ENCODE results near the gene DDX21.

Gene DDX21

DNA sequence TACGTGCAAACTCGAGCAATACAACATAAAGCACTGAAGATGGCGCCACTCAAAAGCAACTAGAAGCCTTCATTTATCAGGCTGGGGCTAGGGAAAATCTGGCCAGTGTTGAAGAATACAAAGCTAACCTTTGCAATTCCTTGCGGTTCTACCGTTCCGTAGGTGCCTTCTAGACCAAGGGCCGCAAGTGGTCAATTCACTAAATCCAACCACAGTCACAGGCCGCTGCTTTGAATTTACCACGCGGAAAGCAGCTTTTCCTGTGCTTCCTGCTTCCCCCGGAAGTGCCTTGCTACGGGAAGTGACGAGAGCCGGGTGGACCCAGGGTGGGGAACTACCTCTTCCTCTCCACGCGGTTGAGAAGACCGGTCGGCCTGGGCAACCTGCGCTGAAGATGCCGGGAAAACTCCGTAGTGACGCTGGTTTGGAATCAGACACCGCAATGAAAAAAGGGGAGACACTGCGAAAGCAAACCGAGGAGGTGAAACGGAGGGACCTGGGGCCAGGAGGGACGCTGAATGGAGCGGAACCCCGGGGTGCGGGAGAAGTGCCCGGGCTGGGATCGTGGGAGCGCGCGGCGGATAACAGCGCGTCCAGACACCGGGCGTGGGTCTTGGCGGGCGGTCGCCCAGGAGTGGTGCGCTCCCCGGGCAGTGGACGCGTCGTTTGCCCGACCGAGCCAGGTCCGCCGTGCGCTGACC, at the start of gene DDX21 (continued):
- 0 out of 2 replicates have a peak, but pooled peaks have one; percentile 9 for TF ChIP-seq ZSCAN23 (tag by site-specific recombination; IDR thresholded peaks at IDR 0.05)
- no peak for TF ChIP-seq ZNF571 (tag by site-specific recombination; IDR thresholded peaks at IDR 0.05)
- TF ChIP-seq SETDB1 (IDR thresholded peaks at IDR 0.05; ENCODE audit: insufficient read length, low read length) = no peak
- TF ChIP-seq SCRT2 (tag by site-specific recombination; IDR thresholded peaks at IDR 0.05) = peak; percentile 95; the same call in 1 of the 2 replicates
- TF ChIP-seq, protein P1, sequence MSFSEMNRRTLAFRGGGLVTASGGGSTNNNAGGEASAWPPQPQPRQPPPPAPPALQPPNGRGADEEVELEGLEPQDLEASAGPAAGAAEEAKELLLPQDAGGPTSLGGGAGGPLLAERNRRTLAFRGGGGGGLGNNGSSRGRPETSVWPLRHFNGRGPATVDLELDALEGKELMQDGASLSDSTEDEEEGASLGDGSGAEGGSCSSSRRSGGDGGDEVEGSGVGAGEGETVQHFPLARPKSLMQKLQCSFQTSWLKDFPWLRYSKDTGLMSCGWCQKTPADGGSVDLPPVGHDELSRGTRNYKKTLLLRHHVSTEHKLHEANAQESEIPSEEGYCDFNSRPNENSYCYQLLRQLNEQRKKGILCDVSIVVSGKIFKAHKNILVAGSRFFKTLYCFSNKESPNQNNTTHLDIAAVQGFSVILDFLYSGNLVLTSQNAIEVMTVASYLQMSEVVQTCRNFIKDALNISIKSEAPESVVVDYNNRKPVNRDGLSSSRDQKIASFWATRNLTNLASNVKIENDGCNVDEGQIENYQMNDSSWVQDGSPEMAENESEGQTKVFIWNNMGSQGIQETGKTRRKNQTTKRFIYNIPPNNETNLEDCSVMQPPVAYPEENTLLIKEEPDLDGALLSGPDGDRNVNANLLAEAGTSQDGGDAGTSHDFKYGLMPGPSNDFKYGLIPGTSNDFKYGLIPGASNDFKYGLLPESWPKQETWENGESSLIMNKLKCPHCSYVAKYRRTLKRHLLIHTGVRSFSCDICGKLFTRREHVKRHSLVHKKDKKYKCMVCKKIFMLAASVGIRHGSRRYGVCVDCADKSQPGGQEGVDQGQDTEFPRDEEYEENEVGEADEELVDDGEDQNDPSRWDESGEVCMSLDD (tag by site-specific recombination; IDR thresholded peaks at IDR 0.05) = no peak
- no peak for TF ChIP-seq ZNF664 (tag by site-specific recombination; IDR thresholded peaks at IDR 0.05)
- TF ChIP-seq, protein P2, sequence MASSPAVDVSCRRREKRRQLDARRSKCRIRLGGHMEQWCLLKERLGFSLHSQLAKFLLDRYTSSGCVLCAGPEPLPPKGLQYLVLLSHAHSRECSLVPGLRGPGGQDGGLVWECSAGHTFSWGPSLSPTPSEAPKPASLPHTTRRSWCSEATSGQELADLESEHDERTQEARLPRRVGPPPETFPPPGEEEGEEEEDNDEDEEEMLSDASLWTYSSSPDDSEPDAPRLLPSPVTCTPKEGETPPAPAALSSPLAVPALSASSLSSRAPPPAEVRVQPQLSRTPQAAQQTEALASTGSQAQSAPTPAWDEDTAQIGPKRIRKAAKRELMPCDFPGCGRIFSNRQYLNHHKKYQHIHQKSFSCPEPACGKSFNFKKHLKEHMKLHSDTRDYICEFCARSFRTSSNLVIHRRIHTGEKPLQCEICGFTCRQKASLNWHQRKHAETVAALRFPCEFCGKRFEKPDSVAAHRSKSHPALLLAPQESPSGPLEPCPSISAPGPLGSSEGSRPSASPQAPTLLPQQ (tag by site-specific recombination; IDR thresholded peaks at IDR 0.05) = peak; percentile 89
- TF ChIP-seq ZNF16 (tag by site-specific recombination; IDR thresholded peaks at IDR 0.05; ENCODE audit: low read depth) = peak; percentile 3; the same call in 1 of the 2 replicates
- TF ChIP-seq ZNF24 (tag by site-specific recombination; IDR thresholded peaks at IDR 0.05) = no peak
- TF ChIP-seq GFI1B (tag by site-specific recombination; IDR thresholded peaks at IDR 0.05) = no peak
- no peak for TF ChIP-seq GLI4 (tag by site-specific recombination; IDR thresholded peaks at IDR 0.05)
- peak; percentile 55 for TF ChIP-seq ZNF654 (tag by site-specific recombination; IDR thresholded peaks at IDR 0.05; ENCODE audit: low read depth)
- TF ChIP-seq, protein P3, sequence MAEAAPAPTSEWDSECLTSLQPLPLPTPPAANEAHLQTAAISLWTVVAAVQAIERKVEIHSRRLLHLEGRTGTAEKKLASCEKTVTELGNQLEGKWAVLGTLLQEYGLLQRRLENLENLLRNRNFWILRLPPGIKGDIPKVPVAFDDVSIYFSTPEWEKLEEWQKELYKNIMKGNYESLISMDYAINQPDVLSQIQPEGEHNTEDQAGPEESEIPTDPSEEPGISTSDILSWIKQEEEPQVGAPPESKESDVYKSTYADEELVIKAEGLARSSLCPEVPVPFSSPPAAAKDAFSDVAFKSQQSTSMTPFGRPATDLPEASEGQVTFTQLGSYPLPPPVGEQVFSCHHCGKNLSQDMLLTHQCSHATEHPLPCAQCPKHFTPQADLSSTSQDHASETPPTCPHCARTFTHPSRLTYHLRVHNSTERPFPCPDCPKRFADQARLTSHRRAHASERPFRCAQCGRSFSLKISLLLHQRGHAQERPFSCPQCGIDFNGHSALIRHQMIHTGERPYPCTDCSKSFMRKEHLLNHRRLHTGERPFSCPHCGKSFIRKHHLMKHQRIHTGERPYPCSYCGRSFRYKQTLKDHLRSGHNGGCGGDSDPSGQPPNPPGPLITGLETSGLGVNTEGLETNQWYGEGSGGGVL (tag by site-specific recombination; IDR thresholded peaks at IDR 0.05) = no peak
- TF ChIP-seq, protein P4, sequence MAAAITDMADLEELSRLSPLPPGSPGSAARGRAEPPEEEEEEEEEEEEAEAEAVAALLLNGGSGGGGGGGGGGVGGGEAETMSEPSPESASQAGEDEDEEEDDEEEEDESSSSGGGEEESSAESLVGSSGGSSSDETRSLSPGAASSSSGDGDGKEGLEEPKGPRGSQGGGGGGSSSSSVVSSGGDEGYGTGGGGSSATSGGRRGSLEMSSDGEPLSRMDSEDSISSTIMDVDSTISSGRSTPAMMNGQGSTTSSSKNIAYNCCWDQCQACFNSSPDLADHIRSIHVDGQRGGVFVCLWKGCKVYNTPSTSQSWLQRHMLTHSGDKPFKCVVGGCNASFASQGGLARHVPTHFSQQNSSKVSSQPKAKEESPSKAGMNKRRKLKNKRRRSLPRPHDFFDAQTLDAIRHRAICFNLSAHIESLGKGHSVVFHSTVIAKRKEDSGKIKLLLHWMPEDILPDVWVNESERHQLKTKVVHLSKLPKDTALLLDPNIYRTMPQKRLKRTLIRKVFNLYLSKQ (tag by site-specific recombination; IDR thresholded peaks at IDR 0.05; ENCODE audit: borderline replicate concordance) = 0 out of 2 replicates have a peak, but pooled peaks have one; percentile 7
- no peak for TF ChIP-seq ZNF169 (tag by site-specific recombination; IDR thresholded peaks at IDR 0.05)
- no peak for TF ChIP-seq ZNF585B (tag by site-specific recombination; IDR thresholded peaks at IDR 0.05)
- TF ChIP-seq ZNF600 (tag by site-specific recombination; IDR thresholded peaks at IDR 0.05) = peak; percentile 50; the same call in 1 of the 2 replicates
- TF ChIP-seq, protein P5, sequence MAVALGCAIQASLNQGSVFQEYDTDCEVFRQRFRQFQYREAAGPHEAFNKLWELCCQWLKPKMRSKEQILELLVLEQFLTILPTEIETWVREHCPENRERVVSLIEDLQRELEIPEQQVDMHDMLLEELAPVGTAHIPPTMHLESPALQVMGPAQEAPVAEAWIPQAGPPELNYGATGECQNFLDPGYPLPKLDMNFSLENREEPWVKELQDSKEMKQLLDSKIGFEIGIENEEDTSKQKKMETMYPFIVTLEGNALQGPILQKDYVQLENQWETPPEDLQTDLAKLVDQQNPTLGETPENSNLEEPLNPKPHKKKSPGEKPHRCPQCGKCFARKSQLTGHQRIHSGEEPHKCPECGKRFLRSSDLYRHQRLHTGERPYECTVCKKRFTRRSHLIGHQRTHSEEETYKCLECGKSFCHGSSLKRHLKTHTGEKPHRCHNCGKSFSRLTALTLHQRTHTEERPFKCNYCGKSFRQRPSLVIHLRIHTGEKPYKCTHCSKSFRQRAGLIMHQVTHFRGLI (tag by site-specific recombination; IDR thresholded peaks at IDR 0.05) = no peak
- no peak for TF ChIP-seq ZBTB7A (tag by site-specific recombination; IDR thresholded peaks at IDR 0.05; ENCODE audit: low read depth)
- TF ChIP-seq SP3 (tag by site-specific recombination; IDR thresholded peaks at IDR 0.05) = peak; percentile 61
- TF ChIP-seq ZNF175 (tag by site-specific recombination; IDR thresholded peaks at IDR 0.05) = no peak
- TF ChIP-seq ZBTB20 (tag by site-specific recombination; IDR thresholded peaks at IDR 0.05) = peak; percentile 82
- TF ChIP-seq, protein P6, sequence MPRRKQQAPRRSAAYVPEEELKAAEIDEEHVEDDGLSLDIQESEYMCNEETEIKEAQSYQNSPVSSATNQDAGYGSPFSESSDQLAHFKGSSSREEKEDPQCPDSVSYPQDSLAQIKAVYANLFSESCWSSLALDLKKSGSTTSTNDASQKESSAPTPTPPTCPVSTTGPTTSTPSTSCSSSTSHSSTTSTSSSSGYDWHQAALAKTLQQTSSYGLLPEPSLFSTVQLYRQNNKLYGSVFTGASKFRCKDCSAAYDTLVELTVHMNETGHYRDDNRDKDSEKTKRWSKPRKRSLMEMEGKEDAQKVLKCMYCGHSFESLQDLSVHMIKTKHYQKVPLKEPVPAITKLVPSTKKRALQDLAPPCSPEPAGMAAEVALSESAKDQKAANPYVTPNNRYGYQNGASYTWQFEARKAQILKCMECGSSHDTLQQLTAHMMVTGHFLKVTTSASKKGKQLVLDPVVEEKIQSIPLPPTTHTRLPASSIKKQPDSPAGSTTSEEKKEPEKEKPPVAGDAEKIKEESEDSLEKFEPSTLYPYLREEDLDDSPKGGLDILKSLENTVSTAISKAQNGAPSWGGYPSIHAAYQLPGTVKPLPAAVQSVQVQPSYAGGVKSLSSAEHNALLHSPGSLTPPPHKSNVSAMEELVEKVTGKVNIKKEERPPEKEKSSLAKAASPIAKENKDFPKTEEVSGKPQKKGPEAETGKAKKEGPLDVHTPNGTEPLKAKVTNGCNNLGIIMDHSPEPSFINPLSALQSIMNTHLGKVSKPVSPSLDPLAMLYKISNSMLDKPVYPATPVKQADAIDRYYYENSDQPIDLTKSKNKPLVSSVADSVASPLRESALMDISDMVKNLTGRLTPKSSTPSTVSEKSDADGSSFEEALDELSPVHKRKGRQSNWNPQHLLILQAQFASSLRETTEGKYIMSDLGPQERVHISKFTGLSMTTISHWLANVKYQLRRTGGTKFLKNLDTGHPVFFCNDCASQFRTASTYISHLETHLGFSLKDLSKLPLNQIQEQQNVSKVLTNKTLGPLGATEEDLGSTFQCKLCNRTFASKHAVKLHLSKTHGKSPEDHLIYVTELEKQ (tag by site-specific recombination; IDR thresholded peaks at IDR 0.05; ENCODE audit: borderline replicate concordance) = no peak
- TF ChIP-seq, protein P7, sequence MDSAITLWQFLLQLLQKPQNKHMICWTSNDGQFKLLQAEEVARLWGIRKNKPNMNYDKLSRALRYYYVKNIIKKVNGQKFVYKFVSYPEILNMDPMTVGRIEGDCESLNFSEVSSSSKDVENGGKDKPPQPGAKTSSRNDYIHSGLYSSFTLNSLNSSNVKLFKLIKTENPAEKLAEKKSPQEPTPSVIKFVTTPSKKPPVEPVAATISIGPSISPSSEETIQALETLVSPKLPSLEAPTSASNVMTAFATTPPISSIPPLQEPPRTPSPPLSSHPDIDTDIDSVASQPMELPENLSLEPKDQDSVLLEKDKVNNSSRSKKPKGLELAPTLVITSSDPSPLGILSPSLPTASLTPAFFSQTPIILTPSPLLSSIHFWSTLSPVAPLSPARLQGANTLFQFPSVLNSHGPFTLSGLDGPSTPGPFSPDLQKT (IDR thresholded peaks at IDR 0.05; ENCODE audit: borderline replicate concordance, low read depth, low read length) = no peak
- peak; percentile 92 for TF ChIP-seq SP2 (tag by site-specific recombination; IDR thresholded peaks at IDR 0.05)
- no peak for TF ChIP-seq ZNF560 (tag by site-specific recombination; IDR thresholded peaks at IDR 0.05; ENCODE audit: borderline replicate concordance)

All from HEK293 (cell line).